Adrenal gland (tissue), 5 donors: ENCODE results near the gene TSPAN9.

Source experiments
- CTCF ChIP-seq, 6 experiments: fragments of 450-650 bp in 4 of 6; fragments of 200-600 bp in 2 of 6; sonication (generic) in 1 of 6; IDR thresholded peaks; 1 replicate in 5 of 6; 2 replicates in 1 of 6; pipeline versions ENCODE4 v1.5.1 to v1.8.0; 2016 to 2021; ENCODE audit warnings: antibody characterized with exemption in 6 of 6, mild to moderate bottlenecking in 2 of 6, moderate library complexity in 1 of 6
- POLR2A ChIP-seq, 2 donors: fragments of 450-650 bp; IDR thresholded peaks; one replicate each; pipeline ENCODE4 v1.6.1; 2017; ENCODE audit warnings: antibody characterized with exemption in 2 of 2, mild to moderate bottlenecking in 2 of 2, moderate library complexity in 1 of 2
- donor health status: DM: no; HTN: no; CAD: no.

- TF ChIP-seq CTCF (IDR thresholded peaks at IDR 0.05) (no peak), POLR2A (IDR thresholded peaks at IDR 0.05) (no peak)
These were observed 43.7 kb upstream of the TSPAN9 start for GRCh38 chr12:3033539-3033867.
